Stimulated activated CD8-positive, alpha-beta memory T cell treated with anti-CD3 and anti-CD28 coated beads, Interleukin-7, amount 100 ng/mL, for 48 hours (primary cell): ENCODE data around the gene OR51B2.
"Not testable (repeated sequence)": the region's sequence is repeated elsewhere in the genome, so short reads cannot be mapped to it uniquely, and the experiment has no call there.

Source experiments
- DNase-seq, 2 donors: peaks; one replicate each; pipeline ENCODE4 v3.0.0-alpha.2; 2020; ENCODE audit warnings: low read depth in 1 of 2; ENCODE audit errors: extremely low read depth in 1 of 2

OR51B2 gene

GRCh38 chr11:5324197-5324596 lies at the start of gene OR51B2:
Gene OR51B2 (minus strand): TSS chr11:5324297. CDS start chr11:5324297, 0 bp downstream.
- DNase-seq, result no peak

- no peak for DNase-seq
Observed at GRCh38 chr11:5369789-5370188, 45.7 kb upstream of the OR51B2 start.

GRCh38 chr11:5368502-5369043 lies 44.5 kb upstream of the OR51B2 start:
- DNase-seq, result no peak

- no peak for DNase-seq
Observed at GRCh38 chr11:5367448-5368074, 43.5 kb upstream of the OR51B2 start.

- no peak for DNase-seq
Observed at GRCh38 chr11:5366856-5367255, 42.8 kb upstream of the OR51B2 start.

GRCh38 chr11:5366365-5366764 lies 42.3 kb upstream of the OR51B2 start:
- not testable (repeated sequence) for DNase-seq

GRCh38 chr11:5364214-5364613 lies 40.1 kb upstream of the OR51B2 start:
- DNase-seq, result no peak

- DNase-seq, result no peak
Observed at GRCh38 chr11:5363679-5364078, 39.6 kb upstream of the OR51B2 start.

GRCh38 chr11:5362017-5362625 lies 38.0 kb upstream of the OR51B2 start:
- no peak for DNase-seq

GRCh38 chr11:5356031-5356430 lies 31.9 kb upstream of the OR51B2 start:
- not testable (repeated sequence) for DNase-seq

GRCh38 chr11:5351208-5351607 lies 27.1 kb upstream of the OR51B2 start, which contains the start of gene OR51B6:
Gene OR51B6 (plus strand): TSS chr11:5351508. CDS start chr11:5351508, 0 bp downstream.
- DNase-seq, result no peak

GRCh38 chr11:5349550-5349949 lies 25.5 kb upstream of the OR51B2 start:
- DNase-seq, result no peak

GRCh38 chr11:5348551-5349194 lies 24.6 kb upstream of the OR51B2 start:
- no peak for DNase-seq

- DNase-seq, result no peak
Observed at GRCh38 chr11:5345831-5346230, 21.7 kb upstream of the OR51B2 start.

- DNase-seq, result no peak
Observed at GRCh38 chr11:5343474-5344335, 19.6 kb upstream of the OR51B2 start, which contains the start of gene OR51B5. Gene OR51B5 (minus strand): TSS chr11:5343524. CDS start chr11:5343524, 0 bp downstream.

- no peak for DNase-seq
Observed at GRCh38 chr11:5339771-5340322, 15.8 kb upstream of the OR51B2 start.

- DNase-seq, result not testable (repeated sequence)
Observed at GRCh38 chr11:5337253-5337652, 13.2 kb upstream of the OR51B2 start.

GRCh38 chr11:5336331-5336730 lies 12.2 kb upstream of the OR51B2 start:
- no peak for DNase-seq

GRCh38 chr11:5335170-5335569 lies 11.1 kb upstream of the OR51B2 start:
- DNase-seq, result no peak

GRCh38 chr11:5317292-5317691 lies 6.8 kb downstream of the OR51B2 start:
- no peak for DNase-seq
